GM21515 (cell line): ENCODE data around the gene JADE2.
"Not testable (repeated sequence)": the region's sequence is repeated elsewhere in the genome, so short reads cannot be mapped to it uniquely, and the experiment has no call there.

Experiments
- ATAC-seq: cut with Tn5 transposase; IDR thresholded peaks from one replicate; pipeline ENCODE4 v1.9.1; 2021; ENCODE audit not compliant: unreplicated experiment

Gene JADE2

GRCh38 chr5:134550271-134551214 lies 25.1 kb downstream of the JADE2 start:
- no peak for ATAC-seq

- no peak for ATAC-seq
Measured at GRCh38 chr5:134551901-134552300, 26.4 kb downstream of the JADE2 start.

DNA sequence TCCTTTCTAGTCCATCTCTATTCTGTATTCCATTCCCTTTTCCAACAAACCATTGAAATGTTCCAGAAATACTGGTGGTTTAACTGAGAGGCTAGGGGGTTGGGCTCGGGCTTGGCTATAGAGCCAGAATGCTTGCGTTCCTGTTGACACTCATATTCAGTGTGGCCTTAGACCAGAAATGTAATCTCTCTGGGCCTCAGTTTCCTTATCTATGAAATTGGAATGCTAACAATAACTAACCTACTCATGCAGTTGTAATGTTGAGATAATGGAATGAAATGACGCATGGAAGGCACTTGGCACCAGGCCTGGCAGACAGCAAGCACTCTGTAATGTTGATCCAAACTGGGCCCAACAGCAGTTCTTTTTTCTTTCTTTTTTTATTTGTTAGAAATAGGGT lies 26.8 kb downstream of the JADE2 start:
- ATAC-seq, result no peak

- ATAC-seq, result not testable (repeated sequence)
Measured at GRCh38 chr5:134552716-134553115, 27.2 kb downstream of the JADE2 start.

DNA sequence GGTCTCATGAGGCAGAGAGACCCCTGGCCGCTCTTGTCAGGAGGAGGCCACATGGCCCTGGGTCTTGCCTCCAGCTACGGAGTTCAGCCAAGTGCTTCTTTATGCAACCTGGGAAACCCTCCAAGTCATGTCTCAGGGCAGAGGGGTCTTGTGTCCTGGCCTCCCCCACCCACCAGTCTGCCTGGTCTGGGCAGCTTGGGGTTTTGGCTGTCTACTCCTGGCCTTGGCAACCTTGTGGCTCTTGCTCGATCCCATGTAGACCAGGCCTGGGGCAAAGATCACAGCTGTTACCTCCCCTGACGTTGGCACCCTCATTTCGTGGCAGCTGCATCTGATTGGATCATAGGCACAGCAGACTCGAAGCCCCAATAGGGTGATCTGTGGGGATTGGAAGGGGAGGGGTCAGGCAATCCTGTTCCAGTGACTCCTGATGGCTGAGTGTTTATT lies 28.4 kb downstream of the JADE2 start:
- ATAC-seq, result peak; percentile 3

DNA sequence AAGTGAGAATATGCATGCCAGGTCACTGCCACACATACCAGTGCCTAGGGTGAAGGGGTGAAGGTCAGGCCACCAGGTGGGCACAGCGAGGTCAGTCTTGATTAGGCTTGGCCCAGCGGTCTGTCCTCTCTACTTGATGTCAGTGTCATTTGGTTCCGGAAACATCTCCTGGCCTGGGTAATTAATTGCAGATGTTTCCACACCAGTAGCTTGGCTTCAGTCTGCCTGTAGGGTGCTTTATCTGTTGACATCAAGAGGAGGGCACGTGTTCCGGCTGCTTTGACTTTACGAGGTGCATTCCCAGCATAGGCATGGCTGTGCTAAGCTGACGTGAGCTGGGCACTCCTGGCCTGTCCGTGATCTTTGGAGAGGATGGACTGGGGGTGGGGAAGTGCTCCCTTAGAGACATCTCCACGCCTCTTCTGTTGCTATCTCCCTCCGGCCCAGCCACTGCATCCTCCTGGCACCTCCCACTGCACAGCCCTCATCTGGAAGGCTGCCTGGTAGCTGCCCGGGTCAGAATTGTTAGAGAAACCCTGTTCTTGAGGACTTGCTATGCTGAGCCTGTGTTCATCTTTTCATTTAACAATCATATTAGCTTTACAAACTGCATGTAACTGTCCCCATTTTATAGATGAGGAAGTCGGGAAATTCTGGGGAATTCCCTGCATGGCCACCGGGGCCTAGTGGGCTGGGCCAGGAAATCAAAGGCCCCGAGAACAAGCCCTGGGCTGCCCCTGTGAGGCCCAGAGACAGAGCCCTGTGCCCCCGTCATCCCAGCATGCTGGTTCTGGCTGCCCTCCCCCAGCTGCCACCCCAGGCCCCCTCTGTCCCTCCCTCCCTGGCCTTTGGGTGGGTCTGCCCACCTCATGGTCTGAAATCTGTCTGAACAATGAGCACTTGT lies 29.1 kb downstream of the JADE2 start:
- ATAC-seq, result peak; percentile 41

- peak; percentile 3 for ATAC-seq
Measured at GRCh38 chr5:134555223-134555889, 29.9 kb downstream of the JADE2 start.

GRCh38 chr5:134555890-134556311 lies 30.4 kb downstream of the JADE2 start:
- ATAC-seq, result no peak

DNA sequence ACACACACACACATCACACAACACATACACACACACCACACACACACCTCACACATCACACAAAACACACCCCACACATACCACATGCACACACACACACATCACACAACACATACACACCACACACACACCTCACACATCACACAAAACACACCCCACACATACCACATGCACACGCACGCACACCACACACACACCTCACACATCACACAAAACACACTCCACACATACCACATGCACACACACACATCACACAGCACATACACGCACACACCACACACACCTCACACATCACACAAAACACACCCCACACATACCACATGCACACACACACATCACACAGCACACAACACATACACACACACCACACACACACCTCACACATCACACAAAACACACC lies 31.1 kb downstream of the JADE2 start:
- ATAC-seq, result not testable (repeated sequence)

DNA sequence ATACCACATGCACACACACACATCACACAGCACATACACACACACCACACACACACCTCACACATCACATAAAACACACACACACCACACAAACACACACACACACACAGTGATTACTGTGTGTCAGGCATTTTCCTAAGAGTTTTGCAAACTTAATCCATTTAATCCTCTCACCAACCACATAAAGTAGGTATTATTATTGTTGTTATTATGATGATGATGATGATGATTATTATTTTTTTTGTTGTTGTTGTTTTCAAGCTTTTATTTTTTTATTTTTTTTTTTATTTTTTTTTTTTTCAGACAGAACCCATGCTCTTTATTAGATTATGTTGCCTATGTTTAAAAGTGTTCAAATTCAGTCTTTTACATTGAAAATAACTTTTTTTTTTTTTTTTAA lies 31.5 kb downstream of the JADE2 start:
- no peak for ATAC-seq

DNA sequence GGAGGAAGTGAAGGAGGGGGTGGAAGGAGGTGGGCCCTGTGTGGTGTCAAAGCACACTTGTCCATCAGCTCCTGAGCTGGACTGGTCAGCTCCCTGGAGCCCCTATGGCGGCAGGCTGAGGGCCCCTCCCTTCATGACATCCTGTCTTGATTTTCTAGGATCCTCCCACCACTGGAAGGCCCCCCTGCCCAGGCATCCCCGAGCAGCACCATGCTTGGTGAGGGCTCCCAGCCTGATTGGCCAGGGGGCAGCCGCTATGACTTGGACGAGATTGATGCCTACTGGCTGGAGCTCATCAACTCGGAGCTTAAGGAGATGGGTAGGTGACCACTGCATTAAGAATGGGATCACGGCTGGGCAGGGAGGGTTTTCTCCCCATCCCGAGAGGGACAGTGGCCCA lies 34.2 kb downstream of the JADE2 start:
- no peak for ATAC-seq

DNA sequence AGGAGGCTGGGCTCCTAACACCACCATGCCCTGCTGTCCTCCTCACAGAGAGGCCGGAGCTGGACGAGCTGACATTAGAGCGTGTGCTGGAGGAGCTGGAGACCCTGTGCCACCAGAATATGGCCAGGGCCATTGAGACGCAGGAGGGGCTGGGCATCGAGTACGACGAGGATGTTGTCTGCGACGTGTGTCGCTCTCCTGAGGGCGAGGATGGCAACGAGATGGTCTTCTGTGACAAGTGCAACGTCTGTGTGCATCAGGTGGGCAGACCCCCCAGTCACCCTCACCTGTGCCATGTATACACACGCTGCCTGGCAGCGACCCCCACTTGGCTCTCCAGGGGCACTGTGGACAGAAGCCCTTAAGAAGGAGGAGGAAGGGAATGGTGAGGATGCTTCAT lies 35.2 kb downstream of the JADE2 start:
- ATAC-seq, result no peak

DNA sequence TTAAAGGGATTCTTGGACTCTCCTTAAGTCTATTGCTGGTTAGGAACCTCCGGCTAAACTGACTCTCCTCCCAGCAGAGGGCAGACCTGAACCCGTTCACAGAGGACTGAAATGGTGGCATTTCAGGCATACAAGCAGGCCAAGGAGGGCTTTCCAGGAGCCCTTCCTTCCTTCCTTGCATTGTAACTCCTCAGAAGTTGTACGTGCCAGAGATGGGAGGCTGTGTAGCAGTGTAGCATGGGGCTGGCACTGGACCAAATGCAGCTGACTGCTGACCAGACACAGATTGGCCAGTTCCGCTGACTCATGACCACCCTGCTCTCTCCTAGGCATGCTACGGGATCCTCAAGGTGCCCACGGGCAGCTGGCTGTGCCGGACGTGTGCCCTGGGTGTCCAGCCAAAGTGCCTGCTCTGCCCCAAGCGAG lies 36.4 kb downstream of the JADE2 start:
- ATAC-seq, result no peak

DNA sequence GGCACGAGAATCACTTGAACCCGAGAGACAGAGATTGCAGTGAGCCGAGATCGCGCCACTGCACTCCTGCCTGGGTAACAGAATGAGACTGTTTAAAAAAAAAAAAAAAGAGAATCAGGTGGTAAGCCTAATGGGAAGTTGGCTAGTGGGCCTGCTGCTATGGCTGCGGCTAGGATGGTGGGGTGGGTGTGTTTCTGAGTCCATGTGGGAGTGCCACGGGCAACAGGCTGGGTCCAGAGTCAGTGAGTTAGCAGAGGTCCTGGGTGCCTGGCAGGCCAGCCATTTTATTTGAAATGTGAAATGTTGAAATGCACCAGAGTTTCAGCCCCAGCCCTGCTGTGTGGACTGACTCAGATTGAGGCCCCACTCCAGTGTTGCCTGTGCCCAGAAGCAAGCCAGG lies 37.8 kb downstream of the JADE2 start:
- no peak for ATAC-seq

- ATAC-seq, result no peak
Measured at GRCh38 chr5:134563962-134564361, 38.5 kb downstream of the JADE2 start.

- no peak for ATAC-seq
Measured at GRCh38 chr5:134564396-134564795, 38.9 kb downstream of the JADE2 start.

DNA sequence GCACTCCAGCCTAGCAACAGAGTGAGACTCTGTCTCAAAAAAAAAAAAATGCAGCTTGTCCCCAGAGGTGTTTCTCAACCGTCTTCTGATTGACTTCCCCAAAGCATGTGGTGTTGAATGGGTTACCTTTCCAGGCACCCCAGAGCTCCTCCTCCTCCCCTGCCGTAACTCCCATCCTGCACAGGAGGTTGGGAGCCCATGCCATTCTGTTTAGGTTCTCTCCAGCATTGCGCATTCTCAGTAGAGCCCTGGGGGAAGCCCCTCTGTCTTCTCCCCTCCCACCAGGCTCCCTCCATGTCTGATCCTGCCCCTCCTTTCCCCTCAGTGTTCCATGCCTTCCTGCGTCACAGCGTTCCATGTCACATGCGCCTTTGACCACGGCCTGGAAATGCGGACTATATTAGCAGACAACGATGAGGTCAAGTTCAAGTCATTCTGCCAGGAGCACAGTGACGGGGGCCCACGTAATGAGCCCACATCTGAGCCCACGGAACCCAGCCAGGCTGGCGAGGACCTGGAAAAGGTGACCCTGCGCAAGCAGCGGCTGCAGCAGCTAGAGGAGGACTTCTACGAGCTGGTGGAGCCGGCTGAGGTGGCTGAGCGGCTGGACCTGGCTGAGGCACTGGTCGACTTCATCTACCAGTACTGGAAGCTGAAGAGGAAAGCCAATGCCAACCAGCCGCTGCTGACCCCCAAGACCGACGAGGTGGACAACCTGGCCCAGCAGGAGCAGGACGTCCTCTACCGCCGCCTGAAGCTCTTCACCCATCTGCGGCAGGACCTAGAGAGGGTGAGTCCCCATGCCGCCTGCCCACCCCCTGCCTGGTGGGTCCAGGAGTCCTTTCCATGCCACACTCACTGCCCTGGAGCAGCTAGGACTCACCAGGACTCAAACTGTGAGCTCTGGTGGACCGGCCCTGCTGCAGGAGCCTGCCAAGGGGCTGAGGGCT lies 40.6 kb downstream of the JADE2 start:
- ATAC-seq, result no peak

DNA sequence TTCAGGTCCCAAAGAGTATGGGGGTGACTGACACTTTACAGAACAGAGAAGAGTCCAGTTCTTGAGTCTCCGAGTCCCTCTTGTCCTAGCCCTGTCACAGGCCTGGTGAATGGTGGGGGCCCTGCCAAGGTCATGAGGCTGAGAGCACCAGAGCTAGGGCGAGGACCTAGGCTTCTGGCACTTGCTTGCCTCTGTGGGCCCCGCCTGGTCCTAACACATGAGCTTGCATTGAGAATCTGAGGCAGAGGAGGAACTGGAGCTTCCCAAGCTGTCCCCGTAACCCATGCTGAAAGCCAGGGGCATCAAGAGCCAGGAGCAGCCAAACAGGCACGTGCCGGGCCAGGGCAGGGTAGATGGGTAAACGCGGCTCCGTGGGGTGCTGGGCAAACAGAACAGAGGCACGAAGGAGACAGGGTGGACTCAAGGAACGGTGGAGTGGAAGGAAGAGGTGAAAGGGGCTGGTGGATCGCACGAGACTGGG lies 41.3 kb downstream of the JADE2 start:
- no peak for ATAC-seq

DNA sequence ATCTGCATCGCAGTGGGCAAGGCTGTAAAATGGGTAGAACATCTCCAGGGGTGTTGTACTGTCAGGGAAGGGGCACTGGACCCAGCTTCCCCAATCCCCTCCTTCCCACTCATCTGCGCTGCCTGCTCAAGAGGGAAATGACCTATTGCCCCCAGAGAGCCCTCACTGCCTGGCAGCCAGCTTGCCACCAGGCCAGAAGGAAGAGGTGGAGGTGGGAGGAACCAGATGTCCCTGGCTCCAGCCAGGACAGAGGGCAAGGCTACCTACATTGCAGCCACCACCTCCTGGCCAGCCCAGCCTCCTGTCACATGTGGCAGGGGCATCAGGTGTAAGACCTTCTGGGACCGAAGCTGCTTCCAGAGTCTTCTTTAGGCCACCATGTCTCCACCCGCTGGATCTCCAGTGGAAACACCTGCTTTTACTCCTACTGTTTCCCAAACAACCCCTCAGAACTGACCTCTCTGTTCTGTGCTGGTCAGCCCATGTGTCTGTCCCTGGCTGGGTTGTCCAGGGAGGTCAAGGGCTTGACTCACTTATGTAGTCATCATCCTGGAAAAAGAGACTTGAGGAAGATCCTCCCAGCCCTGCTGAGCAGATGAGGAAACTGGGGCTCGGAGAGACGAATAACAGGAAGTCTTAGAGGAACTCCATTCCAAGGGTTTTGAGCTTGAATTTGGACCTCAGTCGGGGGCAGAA lies 42.3 kb downstream of the JADE2 start:
- ATAC-seq, result no peak
